ENCODE measurements around the gene LPCAT4. TPM values are rescaled to one million over a fixed set of nuclear protein-coding genes. Genes with fewer than 3 reads are reported as not detected.
"Not testable (repeated sequence)": the region's sequence is repeated elsewhere in the genome, so short reads cannot be mapped to it uniquely, and the experiment has no call there.

LPCAT4 gene
- total RNA-seq, 2 donors from 2014 or later = 73.8 to 95.0 TPM

- H3K4me3 Mint-ChIP-seq = no peak overlapping the region
- no peak for ATAC-seq (replicated peaks)
- no peaks in the 10 kb centered on the region for H3K9me3 Mint-ChIP-seq
- no peak overlapping the region for H3K27ac Mint-ChIP-seq
- H3K4me1 Mint-ChIP-seq = peaks cover 3% of the 10 kb centered on the region
- peaks cover 35% of the 10 kb centered on the region for H3K36me3 Mint-ChIP-seq (ENCODE audit: low read depth)
- H3K27me3 Mint-ChIP-seq = no peaks in the 10 kb centered on the region
Observed at GRCh38 chr15:34354286-34354685, 12.7 kb downstream of the LPCAT4 start.

GRCh38 chr15:34353627-34354026 lies 13.4 kb downstream of the LPCAT4 start:
- H3K27ac Mint-ChIP-seq = no peak overlapping the region
- peaks cover 28% of the 10 kb centered on the region for H3K36me3 Mint-ChIP-seq (ENCODE audit: low read depth)
- H3K4me3 Mint-ChIP-seq = no peak overlapping the region
- peaks cover 3% of the 10 kb centered on the region for H3K4me1 Mint-ChIP-seq
- no peaks in the 10 kb centered on the region for H3K27me3 Mint-ChIP-seq
- no peaks in the 10 kb centered on the region for H3K9me3 Mint-ChIP-seq
- no peak for ATAC-seq (replicated peaks)

- H3K36me3 Mint-ChIP-seq (ENCODE audit: low read depth) = peaks cover 22% of the 10 kb centered on the region
- not testable (repeated sequence) for H3K27me3 Mint-ChIP-seq; ATAC-seq (replicated peaks); H3K4me1 Mint-ChIP-seq; H3K27ac Mint-ChIP-seq; H3K9me3 Mint-ChIP-seq; H3K4me3 Mint-ChIP-seq
Observed at GRCh38 chr15:34352996-34353395, 14.0 kb downstream of the LPCAT4 start.

- Mint-ChIP-seq H3K27me3 (no peaks in the 10 kb centered on the region), H3K27ac (no peak overlapping the region), H3K4me1 (no peaks in the 10 kb centered on the region), H3K9me3 (no peaks in the 10 kb centered on the region), H3K4me3 (no peak overlapping the region), H3K36me3 (ENCODE audit: low read depth) (no peaks in the 10 kb centered on the region)
- ATAC-seq (replicated peaks) = no peak
Observed at GRCh38 chr15:34349769-34350168, 17.2 kb downstream of the LPCAT4 start.

GRCh38 chr15:34348735-34349300 lies 18.2 kb downstream of the LPCAT4 start:
- no peaks in the 10 kb centered on the region for H3K4me1 Mint-ChIP-seq
- no peak for ATAC-seq (replicated peaks)
- no peaks in the 10 kb centered on the region for H3K27me3 Mint-ChIP-seq
- no peaks in the 10 kb centered on the region for H3K9me3 Mint-ChIP-seq
- peak overlapping the region; percentile 36 for H3K27ac Mint-ChIP-seq
- H3K36me3 Mint-ChIP-seq (ENCODE audit: low read depth) = no peaks in the 10 kb centered on the region
- H3K4me3 Mint-ChIP-seq = no peak overlapping the region

GRCh38 chr15:34347951-34348638 lies 18.9 kb downstream of the LPCAT4 start:
- Mint-ChIP-seq H3K36me3 (ENCODE audit: low read depth) (no peaks in the 10 kb centered on the region), H3K27me3 (no peaks in the 10 kb centered on the region), H3K4me1 (no peaks in the 10 kb centered on the region), H3K27ac (peak overlapping the region; percentile 36), H3K9me3 (no peaks in the 10 kb centered on the region), H3K4me3 (no peak overlapping the region)
- no peak for ATAC-seq (replicated peaks)

- Mint-ChIP-seq H3K4me3 (no peak within 1 kb of the TSS), H3K27ac (no peak within 1 kb of the TSS), H3K27me3 (no peaks in the 10 kb centered on the region), H3K9me3 (no peaks in the 10 kb centered on the region), H3K36me3 (ENCODE audit: low read depth) (peaks cover 43% of the 10 kb centered on the region), H3K4me1 (peaks cover 16% of the 10 kb centered on the region)
- peak; percentile 96 for ATAC-seq (replicated peaks)
Observed at GRCh38 chr15:34342737-34343575, 24.0 kb downstream of the LPCAT4 start, which contains the start of the genes NOP10 and NUTM1. TSS of gene NOP10 (minus strand) at chr15:34343136. CDS start at chr15:34343073, 63 bp downstream. TSS of gene NUTM1 (plus strand) at chr15:34343315. CDS start at chr15:34343697, 382 bp downstream.

GRCh38 chr15:34342213-34342736 lies 24.7 kb downstream of the LPCAT4 start:
- peaks cover 16% of the 10 kb centered on the region for H3K4me1 Mint-ChIP-seq
- not testable (repeated sequence) for ATAC-seq (replicated peaks); H3K27me3 Mint-ChIP-seq; H3K4me3 Mint-ChIP-seq; H3K9me3 Mint-ChIP-seq; H3K27ac Mint-ChIP-seq
- H3K36me3 Mint-ChIP-seq (ENCODE audit: low read depth) = peaks cover 44% of the 10 kb centered on the region

GRCh38 chr15:34341381-34342212 lies 25.4 kb downstream of the LPCAT4 start:
- H3K9me3 Mint-ChIP-seq = no peaks in the 10 kb centered on the region
- H3K4me1 Mint-ChIP-seq = peaks cover 21% of the 10 kb centered on the region
- H3K36me3 Mint-ChIP-seq (ENCODE audit: low read depth) = peaks cover 51% of the 10 kb centered on the region
- no peak overlapping the region for H3K27ac Mint-ChIP-seq
- no peak overlapping the region for H3K4me3 Mint-ChIP-seq
- no peak for ATAC-seq (replicated peaks)
- no peaks in the 10 kb centered on the region for H3K27me3 Mint-ChIP-seq

- Mint-ChIP-seq H3K9me3 (no peaks in the 10 kb centered on the region), H3K27me3 (no peaks in the 10 kb centered on the region), H3K4me3 (no peak overlapping the region), H3K27ac (no peak overlapping the region), H3K36me3 (ENCODE audit: low read depth) (peaks cover 52% of the 10 kb centered on the region), H3K4me1 (peaks cover 30% of the 10 kb centered on the region)
- no peak for ATAC-seq (replicated peaks)
Observed at GRCh38 chr15:34339946-34340345, 27.1 kb downstream of the LPCAT4 start.

GRCh38 chr15:34338347-34338746 lies 28.6 kb downstream of the LPCAT4 start:
- Mint-ChIP-seq H3K4me3 (no peak overlapping the region), H3K9me3 (no peaks in the 10 kb centered on the region), H3K27ac (no peak overlapping the region), H3K4me1 (peaks cover 30% of the 10 kb centered on the region), H3K36me3 (ENCODE audit: low read depth) (peaks cover 58% of the 10 kb centered on the region), H3K27me3 (no peaks in the 10 kb centered on the region)
- no peak for ATAC-seq (replicated peaks)

- H3K27ac Mint-ChIP-seq = peak within 1 kb of the TSS; percentile 97
- no peaks in the 10 kb centered on the region for H3K9me3 Mint-ChIP-seq
- H3K27me3 Mint-ChIP-seq = no peaks in the 10 kb centered on the region
- peaks cover 30% of the 10 kb centered on the region for H3K4me1 Mint-ChIP-seq
- peak; percentile 79 for ATAC-seq (replicated peaks)
- no peak within 1 kb of the TSS for H3K4me3 Mint-ChIP-seq
- H3K36me3 Mint-ChIP-seq (ENCODE audit: low read depth) = peaks cover 58% of the 10 kb centered on the region
Observed at GRCh38 chr15:34337557-34338306, 29.3 kb downstream of the LPCAT4 start, which contains the start of gene SLC12A6. TSS of gene SLC12A6 (minus strand) at chr15:34337781. CDS start at chr15:34336680, 1,101 bp downstream.

GRCh38 chr15:34336991-34337556 lies 29.9 kb downstream of the LPCAT4 start:
- ATAC-seq (replicated peaks) = peak; percentile 3
- Mint-ChIP-seq H3K4me1 (peaks cover 30% of the 10 kb centered on the region), H3K27ac (peak overlapping the region; percentile 97), H3K9me3 (no peaks in the 10 kb centered on the region), H3K36me3 (ENCODE audit: low read depth) (peaks cover 56% of the 10 kb centered on the region), H3K27me3 (no peaks in the 10 kb centered on the region), H3K4me3 (no peak overlapping the region)

Data from activated T-helper 17 cell treated with anti-CD3 and anti-CD28 coated beads, Interleukin-2, amount 50 U/mL, for 72 hours (primary cell).